Ishikawa (cell line): ENCODE data around the gene GPR146.

Experiments
- RAD21 ChIP-seq: IDR thresholded peaks from 2 replicates; pipeline ENCODE4 v1.6.1; 2012; ENCODE audit warnings: low read depth
- TF ChIP-seq, protein P1 (sequence below): IDR thresholded peaks from 2 replicates; pipeline ENCODE4 v1.6.1; 2012; ENCODE audit warnings: low read depth, mild to moderate bottlenecking
- TF ChIP-seq, protein P2 (sequence below): IDR thresholded peaks from 2 replicates; pipeline ENCODE4 v1.6.1; 2012
- TF ChIP-seq, protein P3 (sequence below): IDR thresholded peaks from 2 replicates; pipeline ENCODE4 v1.6.1; 2012

DNA sequence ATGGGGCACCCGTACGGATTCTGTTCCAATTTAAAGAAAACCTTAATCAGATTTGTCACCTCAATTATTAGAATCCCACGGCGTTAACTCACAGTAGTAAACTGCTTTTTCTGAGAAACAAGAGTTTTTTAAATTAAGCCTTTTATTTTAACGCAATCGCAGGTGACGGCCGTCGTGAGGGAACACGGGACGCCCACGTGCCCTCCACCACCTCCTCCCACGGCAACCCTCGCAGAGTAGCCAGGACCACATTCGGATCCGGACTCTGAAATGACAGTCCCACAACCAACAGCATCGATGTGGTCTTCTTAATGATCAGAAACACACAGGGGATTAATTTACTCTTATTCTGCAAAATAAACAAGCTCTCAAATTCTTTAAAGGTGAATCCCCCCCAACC is 22.0 kb upstream of the GPR146 start:
- TF ChIP-seq, protein P1, sequence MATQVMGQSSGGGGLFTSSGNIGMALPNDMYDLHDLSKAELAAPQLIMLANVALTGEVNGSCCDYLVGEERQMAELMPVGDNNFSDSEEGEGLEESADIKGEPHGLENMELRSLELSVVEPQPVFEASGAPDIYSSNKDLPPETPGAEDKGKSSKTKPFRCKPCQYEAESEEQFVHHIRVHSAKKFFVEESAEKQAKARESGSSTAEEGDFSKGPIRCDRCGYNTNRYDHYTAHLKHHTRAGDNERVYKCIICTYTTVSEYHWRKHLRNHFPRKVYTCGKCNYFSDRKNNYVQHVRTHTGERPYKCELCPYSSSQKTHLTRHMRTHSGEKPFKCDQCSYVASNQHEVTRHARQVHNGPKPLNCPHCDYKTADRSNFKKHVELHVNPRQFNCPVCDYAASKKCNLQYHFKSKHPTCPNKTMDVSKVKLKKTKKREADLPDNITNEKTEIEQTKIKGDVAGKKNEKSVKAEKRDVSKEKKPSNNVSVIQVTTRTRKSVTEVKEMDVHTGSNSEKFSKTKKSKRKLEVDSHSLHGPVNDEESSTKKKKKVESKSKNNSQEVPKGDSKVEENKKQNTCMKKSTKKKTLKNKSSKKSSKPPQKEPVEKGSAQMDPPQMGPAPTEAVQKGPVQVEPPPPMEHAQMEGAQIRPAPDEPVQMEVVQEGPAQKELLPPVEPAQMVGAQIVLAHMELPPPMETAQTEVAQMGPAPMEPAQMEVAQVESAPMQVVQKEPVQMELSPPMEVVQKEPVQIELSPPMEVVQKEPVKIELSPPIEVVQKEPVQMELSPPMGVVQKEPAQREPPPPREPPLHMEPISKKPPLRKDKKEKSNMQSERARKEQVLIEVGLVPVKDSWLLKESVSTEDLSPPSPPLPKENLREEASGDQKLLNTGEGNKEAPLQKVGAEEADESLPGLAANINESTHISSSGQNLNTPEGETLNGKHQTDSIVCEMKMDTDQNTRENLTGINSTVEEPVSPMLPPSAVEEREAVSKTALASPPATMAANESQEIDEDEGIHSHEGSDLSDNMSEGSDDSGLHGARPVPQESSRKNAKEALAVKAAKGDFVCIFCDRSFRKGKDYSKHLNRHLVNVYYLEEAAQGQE = no peak
- TF ChIP-seq, protein P2, sequence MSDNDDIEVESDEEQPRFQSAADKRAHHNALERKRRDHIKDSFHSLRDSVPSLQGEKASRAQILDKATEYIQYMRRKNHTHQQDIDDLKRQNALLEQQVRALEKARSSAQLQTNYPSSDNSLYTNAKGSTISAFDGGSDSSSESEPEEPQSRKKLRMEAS = no peak
- TF ChIP-seq RAD21 = no peak
- TF ChIP-seq, protein P3, sequence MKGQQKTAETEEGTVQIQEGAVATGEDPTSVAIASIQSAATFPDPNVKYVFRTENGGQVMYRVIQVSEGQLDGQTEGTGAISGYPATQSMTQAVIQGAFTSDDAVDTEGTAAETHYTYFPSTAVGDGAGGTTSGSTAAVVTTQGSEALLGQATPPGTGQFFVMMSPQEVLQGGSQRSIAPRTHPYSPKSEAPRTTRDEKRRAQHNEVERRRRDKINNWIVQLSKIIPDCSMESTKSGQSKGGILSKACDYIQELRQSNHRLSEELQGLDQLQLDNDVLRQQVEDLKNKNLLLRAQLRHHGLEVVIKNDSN = no peak
